ENCODE measurements around the gene FAM83G.

Gene FAM83G

DNA sequence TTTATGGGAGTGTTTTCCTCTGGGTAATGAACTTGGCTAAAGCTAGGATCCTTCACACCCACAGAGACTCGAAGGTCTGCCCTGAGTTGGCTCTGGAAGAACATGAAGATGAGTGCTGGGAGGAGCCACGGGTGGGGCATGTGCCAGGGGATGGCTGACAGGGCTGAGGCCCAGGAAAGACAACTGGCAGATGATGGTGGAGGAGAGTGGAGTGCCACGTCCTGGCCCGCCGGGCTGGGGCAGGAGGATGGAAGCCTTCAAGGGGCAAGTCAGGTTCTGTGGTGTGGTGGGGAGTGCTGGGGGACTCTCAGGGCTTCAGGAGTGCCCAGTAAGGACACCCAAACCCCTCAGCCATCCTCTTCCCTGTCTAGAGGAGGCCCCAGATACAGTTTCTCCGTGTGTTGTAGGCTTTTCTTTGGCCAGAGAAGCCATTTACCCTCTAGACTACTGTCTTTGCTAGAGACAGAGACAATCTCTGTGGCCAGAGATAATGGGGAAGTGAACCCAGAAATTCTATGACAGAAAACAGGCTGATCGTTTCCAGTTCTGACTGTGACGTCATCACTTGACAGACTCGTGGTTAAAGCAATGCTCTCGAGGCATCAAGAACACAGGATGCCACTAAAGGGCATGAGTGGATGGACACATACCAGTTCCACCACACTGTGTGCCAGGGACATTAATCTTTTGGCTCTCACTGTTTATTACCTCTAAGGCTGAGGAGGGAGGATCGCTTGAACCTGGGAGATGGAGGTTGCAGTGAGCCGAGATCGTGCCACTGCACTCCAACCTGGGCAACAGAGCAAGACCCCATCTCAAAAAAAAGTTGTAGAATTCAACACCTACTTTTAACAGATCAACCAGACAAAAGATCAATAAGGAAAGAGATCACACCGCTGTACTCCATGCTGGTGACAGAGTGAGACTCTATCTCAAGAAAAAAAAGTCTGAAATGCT is 71.2 kb downstream of the FAM83G start (continued):
- TF ChIP-seq, protein P1, sequence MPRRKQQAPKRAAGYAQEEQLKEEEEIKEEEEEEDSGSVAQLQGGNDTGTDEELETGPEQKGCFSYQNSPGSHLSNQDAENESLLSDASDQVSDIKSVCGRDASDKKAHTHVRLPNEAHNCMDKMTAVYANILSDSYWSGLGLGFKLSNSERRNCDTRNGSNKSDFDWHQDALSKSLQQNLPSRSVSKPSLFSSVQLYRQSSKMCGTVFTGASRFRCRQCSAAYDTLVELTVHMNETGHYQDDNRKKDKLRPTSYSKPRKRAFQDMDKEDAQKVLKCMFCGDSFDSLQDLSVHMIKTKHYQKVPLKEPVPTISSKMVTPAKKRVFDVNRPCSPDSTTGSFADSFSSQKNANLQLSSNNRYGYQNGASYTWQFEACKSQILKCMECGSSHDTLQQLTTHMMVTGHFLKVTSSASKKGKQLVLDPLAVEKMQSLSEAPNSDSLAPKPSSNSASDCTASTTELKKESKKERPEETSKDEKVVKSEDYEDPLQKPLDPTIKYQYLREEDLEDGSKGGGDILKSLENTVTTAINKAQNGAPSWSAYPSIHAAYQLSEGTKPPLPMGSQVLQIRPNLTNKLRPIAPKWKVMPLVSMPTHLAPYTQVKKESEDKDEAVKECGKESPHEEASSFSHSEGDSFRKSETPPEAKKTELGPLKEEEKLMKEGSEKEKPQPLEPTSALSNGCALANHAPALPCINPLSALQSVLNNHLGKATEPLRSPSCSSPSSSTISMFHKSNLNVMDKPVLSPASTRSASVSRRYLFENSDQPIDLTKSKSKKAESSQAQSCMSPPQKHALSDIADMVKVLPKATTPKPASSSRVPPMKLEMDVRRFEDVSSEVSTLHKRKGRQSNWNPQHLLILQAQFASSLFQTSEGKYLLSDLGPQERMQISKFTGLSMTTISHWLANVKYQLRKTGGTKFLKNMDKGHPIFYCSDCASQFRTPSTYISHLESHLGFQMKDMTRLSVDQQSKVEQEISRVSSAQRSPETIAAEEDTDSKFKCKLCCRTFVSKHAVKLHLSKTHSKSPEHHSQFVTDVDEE (CRISPR knock-in tag; IDR thresholded peaks at IDR 0.05): no peak
- TF ChIP-seq TCF4 (CRISPR knock-in tag; IDR thresholded peaks at IDR 0.05; ENCODE audit: borderline replicate concordance): no peak

DNA sequence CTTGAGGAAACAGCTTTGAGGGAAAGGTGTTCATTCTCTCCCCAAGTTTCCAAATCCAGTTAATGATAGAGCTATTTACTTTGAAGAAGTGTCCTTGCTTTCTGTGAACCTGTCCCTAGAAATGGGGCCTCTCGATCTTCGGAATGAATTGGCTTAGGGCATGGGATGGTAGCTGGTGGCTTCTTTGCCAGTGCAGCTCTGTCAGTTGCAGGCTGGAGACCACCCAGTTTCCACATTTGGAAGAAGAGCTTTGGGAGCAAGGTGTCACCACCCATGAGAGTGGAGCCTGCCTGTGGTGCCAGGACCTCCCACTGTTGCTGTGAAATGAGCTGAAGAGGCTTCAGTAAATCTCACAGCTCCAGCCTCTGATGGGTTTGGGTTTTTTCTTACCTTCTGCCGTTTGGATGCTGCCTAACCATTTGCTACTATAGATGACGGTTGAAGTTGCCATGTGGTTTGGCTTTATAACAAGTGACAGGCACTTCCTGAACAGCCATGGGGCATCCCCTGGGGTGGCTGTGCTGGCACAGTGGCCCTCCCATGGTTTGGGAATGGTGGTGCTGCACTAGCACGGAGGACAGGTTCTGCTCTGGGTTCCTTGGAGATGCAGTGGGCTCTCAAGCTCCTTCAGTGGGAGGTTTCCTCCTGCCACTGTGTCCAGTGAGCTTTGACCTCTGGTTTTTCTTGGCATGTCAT is 72.1 kb downstream of the FAM83G start:
- ATAC-seq: no peak

DNA sequence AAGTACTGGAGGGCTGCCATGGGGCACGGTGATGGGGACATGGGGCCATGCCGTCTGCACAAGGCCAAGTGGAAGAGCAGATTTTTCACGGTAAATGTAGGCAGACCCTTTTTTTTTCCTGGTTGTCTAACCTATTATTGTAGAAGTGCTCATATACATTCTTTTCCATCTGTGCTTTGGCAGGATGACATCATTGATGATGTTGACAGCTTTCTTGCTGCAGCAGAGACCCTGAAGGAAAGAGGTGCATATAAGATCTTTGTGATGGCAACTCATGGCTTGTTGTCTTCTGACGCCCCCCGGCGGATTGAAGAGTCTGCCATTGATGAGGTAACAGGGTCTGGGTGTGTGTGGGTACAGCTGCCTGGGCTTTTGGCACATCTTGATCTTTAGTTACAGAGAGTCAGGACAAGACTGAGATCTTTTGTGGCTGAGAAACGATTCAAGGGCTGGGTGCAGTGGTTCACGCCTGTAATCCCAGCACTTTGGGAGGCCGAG is 75.9 kb downstream of the FAM83G start:
- ATAC-seq: no peak
- TF ChIP-seq GLIS3 (CRISPR knock-in tag; IDR thresholded peaks at IDR 0.05) (no peak), SNAI2 (CRISPR knock-in tag; IDR thresholded peaks at IDR 0.05) (no peak), ZNF70 (CRISPR knock-in tag; IDR thresholded peaks at IDR 0.05) (no peak), ZNF565 (CRISPR knock-in tag; conservative IDR thresholded peaks at IDR 0.05; ENCODE audit: low read depth) (no peak), OSR1 (CRISPR knock-in tag; IDR thresholded peaks at IDR 0.05) (no peak)
- TF ChIP-seq, protein P2, sequence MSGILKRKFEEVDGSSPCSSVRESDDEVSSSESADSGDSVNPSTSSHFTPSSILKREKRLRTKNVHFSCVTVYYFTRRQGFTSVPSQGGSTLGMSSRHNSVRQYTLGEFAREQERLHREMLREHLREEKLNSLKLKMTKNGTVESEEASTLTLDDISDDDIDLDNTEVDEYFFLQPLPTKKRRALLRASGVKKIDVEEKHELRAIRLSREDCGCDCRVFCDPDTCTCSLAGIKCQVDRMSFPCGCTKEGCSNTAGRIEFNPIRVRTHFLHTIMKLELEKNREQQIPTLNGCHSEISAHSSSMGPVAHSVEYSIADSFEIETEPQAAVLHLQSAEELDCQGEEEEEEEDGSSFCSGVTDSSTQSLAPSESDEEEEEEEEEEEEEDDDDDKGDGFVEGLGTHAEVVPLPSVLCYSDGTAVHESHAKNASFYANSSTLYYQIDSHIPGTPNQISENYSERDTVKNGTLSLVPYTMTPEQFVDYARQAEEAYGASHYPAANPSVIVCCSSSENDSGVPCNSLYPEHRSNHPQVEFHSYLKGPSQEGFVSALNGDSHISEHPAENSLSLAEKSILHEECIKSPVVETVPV (CRISPR knock-in tag; IDR thresholded peaks at IDR 0.05): no peak
- TF ChIP-seq, protein P1 (CRISPR knock-in tag; IDR thresholded peaks at IDR 0.05): no peak

More for the DNA sequence above, 72.1 kb downstream of the FAM83G start:
- TF ChIP-seq OSR1 (CRISPR knock-in tag; IDR thresholded peaks at IDR 0.05) (no peak), ZNF565 (CRISPR knock-in tag; conservative IDR thresholded peaks at IDR 0.05; ENCODE audit: low read depth) (no peak), ARNTL (CRISPR knock-in tag; IDR thresholded peaks at IDR 0.05; ENCODE audit: borderline replicate concordance, low read depth) (no peak), ZC3H10 (CRISPR knock-in tag; IDR thresholded peaks at IDR 0.05) (no peak), ZFP3 (CRISPR knock-in tag; IDR thresholded peaks at IDR 0.05) (no peak), PPARA (CRISPR knock-in tag; IDR thresholded peaks at IDR 0.05; ENCODE audit: borderline replicate concordance) (no peak), ZNF70 (CRISPR knock-in tag; IDR thresholded peaks at IDR 0.05) (no peak), ISL1 (CRISPR knock-in tag; IDR thresholded peaks at IDR 0.05) (no peak), CSDC2 (CRISPR knock-in tag; IDR thresholded peaks at IDR 0.05) (no peak), SNAI2 (CRISPR knock-in tag; IDR thresholded peaks at IDR 0.05) (no peak), BACH2 (CRISPR knock-in tag; IDR thresholded peaks at IDR 0.05; ENCODE audit: borderline replicate concordance) (no peak), TCF4 (CRISPR knock-in tag; IDR thresholded peaks at IDR 0.05; ENCODE audit: borderline replicate concordance) (no peak), ZNF8 (CRISPR knock-in tag; IDR thresholded peaks at IDR 0.05) (no peak), GLIS3 (CRISPR knock-in tag; IDR thresholded peaks at IDR 0.05) (no peak), RARB (CRISPR knock-in tag; IDR thresholded peaks at IDR 0.05) (no peak)
- TF ChIP-seq, protein P2 (CRISPR knock-in tag; IDR thresholded peaks at IDR 0.05): no peak
- TF ChIP-seq, protein P1 (CRISPR knock-in tag; IDR thresholded peaks at IDR 0.05): no peak
- TF ChIP-seq, protein P3, sequence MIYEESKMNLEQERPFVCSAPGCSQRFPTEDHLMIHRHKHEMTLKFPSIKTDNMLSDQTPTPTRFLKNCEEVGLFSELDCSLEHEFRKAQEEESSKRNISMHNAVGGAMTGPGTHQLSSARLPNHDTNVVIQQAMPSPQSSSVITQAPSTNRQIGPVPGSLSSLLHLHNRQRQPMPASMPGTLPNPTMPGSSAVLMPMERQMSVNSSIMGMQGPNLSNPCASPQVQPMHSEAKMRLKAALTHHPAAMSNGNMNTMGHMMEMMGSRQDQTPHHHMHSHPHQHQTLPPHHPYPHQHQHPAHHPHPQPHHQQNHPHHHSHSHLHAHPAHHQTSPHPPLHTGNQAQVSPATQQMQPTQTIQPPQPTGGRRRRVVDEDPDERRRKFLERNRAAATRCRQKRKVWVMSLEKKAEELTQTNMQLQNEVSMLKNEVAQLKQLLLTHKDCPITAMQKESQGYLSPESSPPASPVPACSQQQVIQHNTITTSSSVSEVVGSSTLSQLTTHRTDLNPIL (CRISPR knock-in tag; IDR thresholded peaks at IDR 0.05; ENCODE audit: low read depth): no peak
- TF ChIP-seq, protein P4, sequence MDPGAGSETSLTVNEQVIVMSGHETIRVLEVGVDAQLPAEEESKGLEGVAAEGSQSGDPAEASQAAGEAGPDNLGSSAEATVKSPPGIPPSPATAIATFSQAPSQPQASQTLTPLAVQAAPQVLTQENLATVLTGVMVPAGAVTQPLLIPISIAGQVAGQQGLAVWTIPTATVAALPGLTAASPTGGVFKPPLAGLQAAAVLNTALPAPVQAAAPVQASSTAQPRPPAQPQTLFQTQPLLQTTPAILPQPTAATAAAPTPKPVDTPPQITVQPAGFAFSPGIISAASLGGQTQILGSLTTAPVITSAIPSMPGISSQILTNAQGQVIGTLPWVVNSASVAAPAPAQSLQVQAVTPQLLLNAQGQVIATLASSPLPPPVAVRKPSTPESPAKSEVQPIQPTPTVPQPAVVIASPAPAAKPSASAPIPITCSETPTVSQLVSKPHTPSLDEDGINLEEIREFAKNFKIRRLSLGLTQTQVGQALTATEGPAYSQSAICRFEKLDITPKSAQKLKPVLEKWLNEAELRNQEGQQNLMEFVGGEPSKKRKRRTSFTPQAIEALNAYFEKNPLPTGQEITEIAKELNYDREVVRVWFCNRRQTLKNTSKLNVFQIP (CRISPR knock-in tag; IDR thresholded peaks at IDR 0.05; ENCODE audit: borderline replicate concordance, low read depth): no peak

Measured in SK-N-SH treated with all-trans-retinoic acid at 6 μM for 48 hours (cell line).